Measurements from ENCODE around the gene STAMBPL1. TPM values are rescaled to one million over a fixed set of nuclear protein-coding genes. Genes with fewer than 3 reads are reported as not detected.
A peak's percentile ranks its signal among the peaks of the same experiment; 100 is the strongest.

STAMBPL1 gene
- total RNA-seq, 1 donor from 2014 or later: 41.9 TPM

GRCh38 chr10:88890681-88891381 lies 10.8 kb downstream of the STAMBPL1 start:
- no peaks in the 10 kb centered on the region for H3K27me3 Mint-ChIP-seq
- intact Hi-C loops (cut with micrococcal nuclease): no loop called here
- no peaks in the 10 kb centered on the region for H3K9me3 Mint-ChIP-seq
- H3K4me3 Mint-ChIP-seq: no peak overlapping the region
- no peak for DNase-seq
- no peak overlapping the region for H3K27ac Mint-ChIP-seq
- peaks cover 48% of the 10 kb centered on the region for H3K4me1 Mint-ChIP-seq
- peaks cover 31% of the 10 kb centered on the region for H3K36me3 Mint-ChIP-seq (ENCODE audit: low read depth)

- Mint-ChIP-seq H3K4me1 (peaks cover 52% of the 10 kb centered on the region), H3K27ac (peak overlapping the region; percentile 2), H3K9me3 (no peaks in the 10 kb centered on the region), H3K36me3 (ENCODE audit: low read depth) (peaks cover 37% of the 10 kb centered on the region), H3K27me3 (no peaks in the 10 kb centered on the region), H3K4me3 (no peak overlapping the region)
- no peak for DNase-seq
- intact Hi-C loops (cut with micrococcal nuclease): no loop called here
These were observed 12.3 kb downstream of the STAMBPL1 start for GRCh38 chr10:88892222-88892967.

GRCh38 chr10:88893611-88894010 lies 13.6 kb downstream of the STAMBPL1 start:
- Mint-ChIP-seq H3K27me3 (no peaks in the 10 kb centered on the region), H3K27ac (no peak overlapping the region), H3K4me1 (peaks cover 52% of the 10 kb centered on the region), H3K4me3 (no peak overlapping the region), H3K9me3 (no peaks in the 10 kb centered on the region), H3K36me3 (ENCODE audit: low read depth) (peaks cover 42% of the 10 kb centered on the region)
- intact Hi-C loops (cut with micrococcal nuclease): no loop called here
- DNase-seq: no peak

GRCh38 chr10:88895250-88895649 lies 15.2 kb downstream of the STAMBPL1 start:
- Mint-ChIP-seq H3K36me3 (ENCODE audit: low read depth) (peaks cover 47% of the 10 kb centered on the region), H3K27ac (no peak overlapping the region), H3K27me3 (no peaks in the 10 kb centered on the region), H3K4me3 (no peak overlapping the region), H3K4me1 (peaks cover 55% of the 10 kb centered on the region), H3K9me3 (no peaks in the 10 kb centered on the region)
- DNase-seq: no peak
- intact Hi-C loops (cut with micrococcal nuclease): no loop called here

- Mint-ChIP-seq H3K27ac (peak overlapping the region; percentile 90), H3K36me3 (ENCODE audit: low read depth) (peaks cover 53% of the 10 kb centered on the region), H3K4me1 (peaks cover 59% of the 10 kb centered on the region), H3K4me3 (peak overlapping the region; percentile 62), H3K9me3 (no peaks in the 10 kb centered on the region), H3K27me3 (no peaks in the 10 kb centered on the region)
- no peak for DNase-seq
- intact Hi-C loops (cut with micrococcal nuclease): no loop called here
These were observed 16.4 kb downstream of the STAMBPL1 start for GRCh38 chr10:88896372-88896993.

- Mint-ChIP-seq H3K4me1 (peaks cover 62% of the 10 kb centered on the region), H3K4me3 (peak overlapping the region; percentile 62), H3K9me3 (no peaks in the 10 kb centered on the region), H3K36me3 (ENCODE audit: low read depth) (peaks cover 57% of the 10 kb centered on the region), H3K27ac (peak overlapping the region; percentile 90), H3K27me3 (no peaks in the 10 kb centered on the region)
- no peak for DNase-seq
- intact Hi-C loops (cut with micrococcal nuclease): loop anchor here (1.0 kb wide), 3 partner anchors 11 to 38 kb away; partner anchors contain the start of gene STAMBPL1
These were observed 17.2 kb downstream of the STAMBPL1 start for GRCh38 chr10:88896994-88897853.

- H3K4me1 Mint-ChIP-seq: peaks cover 59% of the 10 kb centered on the region
- H3K4me3 Mint-ChIP-seq: no peak overlapping the region
- intact Hi-C loops (cut with micrococcal nuclease): no loop called here
- H3K36me3 Mint-ChIP-seq (ENCODE audit: low read depth): peaks cover 66% of the 10 kb centered on the region
- H3K9me3 Mint-ChIP-seq: no peaks in the 10 kb centered on the region
- no peak for DNase-seq
- H3K27me3 Mint-ChIP-seq: no peaks in the 10 kb centered on the region
- peak overlapping the region; percentile 62 for H3K27ac Mint-ChIP-seq
These were observed 18.7 kb downstream of the STAMBPL1 start for GRCh38 chr10:88898727-88899126.

- intact Hi-C loops (cut with micrococcal nuclease): loop anchor here (2.0 kb wide), 3 partner anchors 33 to 103 kb away; partner anchors contain the start of gene FAS
- Mint-ChIP-seq H3K4me3 (no peak overlapping the region), H3K27ac (peak overlapping the region; percentile 73), H3K4me1 (peaks cover 56% of the 10 kb centered on the region), H3K9me3 (no peaks in the 10 kb centered on the region), H3K27me3 (no peaks in the 10 kb centered on the region), H3K36me3 (ENCODE audit: low read depth) (peaks cover 67% of the 10 kb centered on the region)
- DNase-seq: no peak
These were observed 19.8 kb downstream of the STAMBPL1 start for GRCh38 chr10:88899886-88900285.

GRCh38 chr10:88901206-88901983 lies 21.4 kb downstream of the STAMBPL1 start:
- intact Hi-C loops (cut with micrococcal nuclease): loop anchor here (1.0 to 2.0 kb wide), 6 partner anchors 21 to 131 kb away; partner anchors contain the start of genes FAS and STAMBPL1
- Mint-ChIP-seq H3K9me3 (no peaks in the 10 kb centered on the region), H3K27ac (peak overlapping the region; percentile 93)

GRCh38 chr10:88901984-88902789 lies 22.1 kb downstream of the STAMBPL1 start:
- Mint-ChIP-seq H3K9me3 (no peaks in the 10 kb centered on the region), H3K27ac (peak overlapping the region; percentile 93), H3K4me1 (peaks cover 42% of the 10 kb centered on the region), H3K36me3 (ENCODE audit: low read depth) (peaks cover 74% of the 10 kb centered on the region), H3K4me3 (peak overlapping the region; percentile 71), H3K27me3 (no peaks in the 10 kb centered on the region)
- DNase-seq: no peak
- intact Hi-C loops (cut with micrococcal nuclease): loop anchor here (1.0 to 2.0 kb wide), 6 partner anchors 22 to 130 kb away; partner anchors contain the start of genes FAS and STAMBPL1

More at GRCh38 chr10:88901206-88901983, 21.4 kb downstream of the STAMBPL1 start:
- Mint-ChIP-seq H3K27me3 (no peaks in the 10 kb centered on the region), H3K4me3 (peak overlapping the region; percentile 71), H3K4me1 (peaks cover 47% of the 10 kb centered on the region), H3K36me3 (ENCODE audit: low read depth) (peaks cover 70% of the 10 kb centered on the region)
- no peak for DNase-seq

GRCh38 chr10:88903715-88904114 lies 23.7 kb downstream of the STAMBPL1 start:
- intact Hi-C loops (cut with micrococcal nuclease): no loop called here
- no peak overlapping the region for H3K4me3 Mint-ChIP-seq
- H3K36me3 Mint-ChIP-seq (ENCODE audit: low read depth): peaks cover 70% of the 10 kb centered on the region
- DNase-seq: no peak
- H3K27me3 Mint-ChIP-seq: no peaks in the 10 kb centered on the region
- no peaks in the 10 kb centered on the region for H3K9me3 Mint-ChIP-seq
- H3K27ac Mint-ChIP-seq: no peak overlapping the region
- H3K4me1 Mint-ChIP-seq: peaks cover 34% of the 10 kb centered on the region

- no peaks in the 10 kb centered on the region for H3K27me3 Mint-ChIP-seq
- H3K9me3 Mint-ChIP-seq: no peaks in the 10 kb centered on the region
- DNase-seq: no peak
- peak overlapping the region; percentile 55 for H3K27ac Mint-ChIP-seq
- H3K4me1 Mint-ChIP-seq: peaks cover 11% of the 10 kb centered on the region
- peaks cover 70% of the 10 kb centered on the region for H3K36me3 Mint-ChIP-seq (ENCODE audit: low read depth)
- intact Hi-C loops (cut with micrococcal nuclease): no loop called here
- no peak overlapping the region for H3K4me3 Mint-ChIP-seq
These were observed 26.9 kb downstream of the STAMBPL1 start for GRCh38 chr10:88906921-88907320.

Measured in activated CD4-positive, alpha-beta T cell treated with anti-CD3 and anti-CD28 coated beads, Interleukin-2, amount 10 ng/mL, durations not matched to agents 24 days and 14 days (primary cell).